SIG-M5 treated with dmso at 0.1 percent for 504 hours (cell line): ENCODE data around the gene NNT.
A peak's percentile ranks its signal among the peaks of the same experiment; 100 is the strongest.
"Not testable (repeated sequence)": the region's sequence is repeated elsewhere in the genome, so short reads cannot be mapped to it uniquely, and the experiment has no call there.

Experiments used
- DNase-seq: peaks from one replicate; lab custom pipeline; 2025; ENCODE audit not compliant: unreplicated experiment; lab: John Stamatoyannopoulos, UW

Gene NNT

DNA sequence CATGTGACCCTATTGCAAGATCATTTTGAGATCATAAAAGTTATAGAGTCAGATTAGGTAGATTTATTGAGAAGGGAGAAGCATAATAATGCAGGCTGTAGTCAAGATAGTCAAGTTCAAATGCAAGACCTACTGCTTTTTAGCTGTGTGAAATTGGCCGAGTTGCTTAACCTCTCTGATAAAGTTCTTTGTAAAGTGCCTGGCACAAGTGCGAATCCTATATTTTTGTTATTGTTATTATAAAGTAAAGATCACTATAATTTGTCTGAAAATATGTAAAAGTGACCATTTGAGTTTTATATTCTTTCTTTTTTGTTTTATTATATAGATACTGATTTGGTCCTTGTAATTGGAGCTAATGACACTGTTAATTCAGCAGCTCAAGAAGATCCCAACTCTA is 99.3 kb downstream of the NNT start:
- DNase-seq, result no peak

DNA sequence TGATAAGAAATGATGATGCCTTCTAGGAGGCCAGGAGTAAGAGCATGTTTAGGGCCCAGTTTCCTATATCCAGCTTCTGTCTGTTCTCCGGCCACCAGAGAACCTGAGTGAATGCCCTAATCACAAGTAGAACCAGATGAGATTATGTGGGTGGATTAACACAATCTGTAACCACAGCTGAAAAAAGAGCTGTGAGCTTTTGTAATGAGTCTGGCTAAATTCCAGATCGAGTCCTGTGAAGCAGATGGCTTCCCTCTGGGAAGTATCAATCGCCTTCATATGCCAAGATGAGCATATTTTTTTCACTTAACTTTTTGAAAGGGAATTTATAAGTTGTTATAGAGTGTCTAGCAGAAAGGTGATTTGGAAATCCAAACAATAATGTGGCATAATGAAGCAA is 99.8 kb downstream of the NNT start:
- DNase-seq, result no peak

DNA sequence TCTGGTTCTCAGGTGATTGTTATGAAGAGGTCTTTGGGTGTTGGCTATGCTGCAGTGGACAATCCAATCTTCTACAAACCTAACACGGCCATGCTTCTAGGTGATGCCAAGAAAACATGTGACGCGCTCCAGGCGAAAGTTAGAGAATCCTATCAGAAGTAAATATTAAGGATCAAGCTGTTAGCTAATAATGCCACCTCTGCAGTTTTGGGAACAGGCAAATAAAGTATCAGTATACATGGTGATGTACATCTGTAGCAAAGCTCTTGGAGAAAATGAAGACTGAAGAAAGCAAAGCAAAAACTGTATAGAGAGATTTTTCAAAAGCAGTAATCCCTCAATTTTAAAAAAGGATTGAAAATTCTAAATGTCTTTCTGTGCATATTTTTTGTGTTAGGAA is 101.3 kb downstream of the NNT start:
- no peak for DNase-seq

DNA sequence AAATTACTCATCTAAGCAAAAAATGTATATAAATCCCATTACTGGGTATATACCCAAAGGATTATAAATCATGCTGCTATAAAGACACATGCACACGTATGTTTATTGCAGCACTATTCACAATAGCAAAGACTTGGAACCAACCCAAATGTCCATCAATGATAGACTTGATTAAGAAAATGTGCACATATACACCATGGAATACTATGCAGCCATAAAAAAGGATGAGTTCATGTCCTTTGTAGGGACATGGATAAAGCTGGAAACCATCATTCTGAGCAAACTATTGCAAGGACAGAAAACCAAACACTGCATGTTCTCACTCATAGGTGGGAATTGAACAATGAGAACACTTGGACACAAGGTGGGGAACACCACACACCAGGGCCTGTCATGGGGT is 103.6 kb downstream of the NNT start:
- DNase-seq, result not testable (repeated sequence)

DNA sequence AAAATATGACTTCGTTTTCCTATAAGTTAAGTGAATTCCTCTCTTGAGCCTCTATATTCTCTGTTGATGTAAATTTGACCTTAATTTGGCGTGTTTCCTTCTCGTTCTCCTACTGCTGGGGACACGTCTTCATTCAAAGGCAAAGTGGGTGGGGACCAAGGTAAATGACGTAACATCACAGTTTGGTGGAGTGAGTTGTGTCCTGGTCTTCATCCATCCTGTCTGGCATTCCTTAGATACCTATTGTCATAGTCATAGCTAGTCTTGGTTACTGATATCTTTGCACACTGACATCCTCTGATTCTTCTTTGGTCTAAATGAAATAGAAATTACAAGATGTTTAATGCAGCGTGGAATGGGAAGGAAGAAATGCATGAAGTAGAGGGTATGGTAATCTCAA is 108.5 kb downstream of the NNT start:
- no peak for DNase-seq

DNA sequence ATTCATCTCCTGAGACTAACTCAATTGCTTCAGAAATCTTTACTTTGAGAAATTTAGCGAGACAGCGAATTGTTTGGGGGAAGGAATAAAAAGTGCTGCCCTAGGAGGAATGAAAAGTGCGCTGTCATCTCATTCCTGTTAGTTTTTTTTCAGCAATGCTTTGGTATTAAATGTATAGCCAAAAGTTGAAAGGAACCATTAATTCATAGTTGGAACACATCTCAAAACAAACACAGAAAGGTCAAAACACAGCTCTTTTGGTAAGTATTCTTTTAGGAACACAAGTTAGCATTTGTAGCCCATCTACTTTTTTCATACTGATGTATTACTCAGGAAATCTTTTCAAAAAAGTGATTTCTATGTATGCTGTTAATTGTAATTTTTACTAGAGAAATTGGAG is 109.1 kb downstream of the NNT start:
- no peak for DNase-seq

DNA sequence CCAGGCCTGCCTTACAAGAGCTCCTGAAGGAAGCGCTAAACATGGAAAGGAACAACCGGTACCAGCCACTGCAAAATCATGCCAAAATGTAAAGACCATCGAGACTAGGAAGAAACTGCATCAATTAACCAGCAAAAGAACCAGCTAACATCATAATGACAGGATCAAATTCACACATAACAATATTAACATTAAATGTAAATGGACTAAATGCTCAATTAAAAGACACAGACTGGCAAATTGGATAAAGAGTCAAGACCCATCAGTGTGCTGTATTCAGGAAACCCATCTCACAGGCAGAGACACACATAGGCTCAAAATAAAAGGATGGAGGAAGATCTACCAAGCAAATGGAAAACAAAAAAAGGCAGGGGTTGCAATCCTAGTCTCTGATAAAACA is 116.8 kb downstream of the NNT start:
- not testable (repeated sequence) for DNase-seq

DNA sequence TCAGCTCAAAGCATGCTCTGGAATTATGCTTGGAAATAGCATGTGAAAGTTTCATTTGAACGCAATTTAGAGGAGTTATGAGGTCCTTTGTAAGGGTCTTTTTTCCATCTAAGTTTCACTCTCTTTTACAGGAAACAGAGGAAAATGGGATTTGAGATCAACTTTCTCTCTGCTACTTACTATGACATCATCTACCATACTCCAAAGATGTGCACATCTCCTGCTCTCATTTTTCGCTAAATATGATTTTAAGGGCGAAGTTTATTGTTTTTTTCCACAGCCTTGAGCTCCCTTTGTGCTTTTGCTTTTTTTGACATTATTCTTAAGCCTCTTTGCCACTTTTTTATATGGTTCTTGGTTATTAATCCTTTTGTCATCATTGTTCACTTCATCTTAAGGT is 125.6 kb downstream of the NNT start:
- no peak for DNase-seq

DNA sequence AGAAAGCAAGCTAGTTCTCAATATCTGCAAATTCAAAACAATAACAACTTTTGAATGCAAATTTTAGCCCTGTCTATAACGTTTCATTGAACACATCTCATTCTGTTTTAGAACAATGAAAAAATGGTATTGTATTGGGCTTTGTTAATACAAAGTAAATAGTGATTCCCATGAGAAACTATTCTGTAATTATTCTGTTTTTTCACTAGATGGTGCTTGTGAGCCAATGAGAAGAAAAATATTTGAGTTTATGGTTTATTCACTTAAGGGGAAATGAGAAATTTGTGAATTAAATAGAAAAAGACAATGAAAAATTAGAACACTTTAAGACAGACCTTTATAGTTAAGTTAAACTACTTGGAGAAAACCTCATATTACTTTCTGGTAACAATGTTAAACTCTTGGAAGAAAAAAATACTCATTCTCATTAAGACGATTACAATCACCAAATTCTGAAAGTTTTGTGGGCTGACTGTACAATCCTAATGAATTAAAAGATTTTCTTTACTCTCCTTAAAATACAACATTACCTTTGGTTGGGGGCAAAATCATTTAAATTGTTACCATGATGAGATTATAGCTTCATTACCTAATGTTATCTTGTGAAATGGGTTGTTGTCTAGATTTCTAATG is 127.0 kb downstream of the NNT start:
- DNase-seq, result peak; percentile 48

DNA sequence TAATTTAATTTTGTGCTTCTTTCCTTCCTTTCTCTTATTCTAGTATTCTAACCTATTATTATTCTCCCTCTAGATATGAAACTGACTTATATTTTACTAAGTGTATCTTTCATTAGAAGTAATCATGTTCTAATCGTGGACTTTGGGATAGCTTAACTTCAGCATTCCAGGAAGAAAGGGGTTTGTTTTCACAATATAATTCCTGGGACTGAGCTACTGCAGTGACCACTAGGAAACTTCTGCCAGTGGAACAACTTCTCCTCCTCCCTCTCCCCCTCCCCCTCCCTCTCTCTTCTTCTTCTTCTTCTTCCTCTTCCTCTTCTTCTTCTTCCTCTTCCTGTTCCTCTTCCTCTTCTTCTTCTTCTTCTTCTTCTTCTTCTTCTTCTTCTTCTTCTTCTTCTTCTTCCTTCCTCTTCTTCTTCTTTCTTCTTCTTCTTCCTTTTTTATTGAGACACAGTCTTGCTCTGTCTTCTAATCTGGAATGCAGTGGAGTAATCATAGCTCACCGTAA is 127.9 kb downstream of the NNT start:
- DNase-seq, result no peak

DNA sequence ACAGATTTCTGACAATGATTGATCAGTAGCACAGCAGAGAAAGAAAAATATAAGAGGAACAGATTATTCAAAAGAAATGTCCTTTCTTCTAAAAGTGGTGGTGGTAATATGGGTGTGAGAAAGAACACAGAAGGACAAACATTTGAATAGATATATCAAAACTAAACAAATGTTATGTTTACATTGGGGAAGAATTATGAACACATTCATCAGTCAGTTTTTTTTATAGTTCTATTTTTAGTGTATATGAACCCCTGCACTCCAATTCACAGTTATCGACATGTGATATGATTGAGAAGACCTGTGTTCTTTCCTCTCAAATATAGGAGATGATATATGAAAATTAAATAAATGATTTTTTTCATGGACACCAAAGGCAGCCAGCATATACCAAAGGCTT is 128.6 kb downstream of the NNT start:
- no peak for DNase-seq

DNA sequence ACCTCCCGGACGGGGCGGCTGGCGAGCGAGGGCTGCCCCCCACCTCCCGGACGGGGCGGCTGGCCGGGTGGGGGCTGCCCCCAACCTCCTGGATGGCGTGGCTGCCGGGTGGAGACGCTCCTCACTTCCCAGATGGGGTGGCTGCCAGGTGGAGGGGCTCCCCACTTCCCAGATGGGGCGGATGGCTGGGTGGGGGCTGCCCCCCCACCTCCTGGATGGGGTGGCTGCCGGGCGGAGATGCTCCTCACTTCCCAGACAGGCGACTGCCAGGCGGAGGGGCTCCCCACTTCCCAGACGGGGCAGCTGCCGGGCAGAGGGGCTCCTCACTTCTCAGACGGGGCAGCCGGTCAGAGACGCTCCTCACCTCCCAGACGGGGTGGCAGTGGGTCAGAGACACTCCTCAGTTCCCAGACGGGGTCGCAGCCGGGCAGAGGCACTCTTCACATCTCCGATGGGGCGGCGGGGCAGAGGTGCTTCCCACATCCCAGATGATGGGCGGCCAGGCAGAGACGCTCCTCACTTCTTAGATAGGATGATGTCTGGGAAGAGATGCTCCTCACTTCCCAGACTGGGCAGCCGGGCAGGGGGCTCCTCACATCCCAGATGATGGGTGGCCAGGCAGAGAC is 143.1 kb downstream of the NNT start:
- DNase-seq, result not testable (repeated sequence)

DNA sequence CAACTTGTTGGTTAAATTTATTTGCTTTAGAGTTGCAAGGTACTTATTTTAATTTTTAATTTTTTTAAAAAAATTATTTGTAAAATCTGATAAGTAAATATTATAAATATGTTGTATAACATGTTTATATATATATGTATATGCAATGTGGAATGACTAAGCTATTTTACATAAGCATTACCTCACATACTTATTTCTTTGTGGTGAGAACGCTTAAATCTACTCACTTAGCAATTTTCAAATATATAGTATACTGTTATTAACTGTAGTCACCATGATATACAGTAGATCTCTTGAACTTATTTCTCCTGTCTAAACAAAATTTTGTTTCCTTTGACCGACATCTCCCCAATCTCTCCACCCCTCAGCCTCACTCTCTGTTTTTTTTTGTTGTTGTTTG is 147.8 kb downstream of the NNT start:
- no peak for DNase-seq

DNA sequence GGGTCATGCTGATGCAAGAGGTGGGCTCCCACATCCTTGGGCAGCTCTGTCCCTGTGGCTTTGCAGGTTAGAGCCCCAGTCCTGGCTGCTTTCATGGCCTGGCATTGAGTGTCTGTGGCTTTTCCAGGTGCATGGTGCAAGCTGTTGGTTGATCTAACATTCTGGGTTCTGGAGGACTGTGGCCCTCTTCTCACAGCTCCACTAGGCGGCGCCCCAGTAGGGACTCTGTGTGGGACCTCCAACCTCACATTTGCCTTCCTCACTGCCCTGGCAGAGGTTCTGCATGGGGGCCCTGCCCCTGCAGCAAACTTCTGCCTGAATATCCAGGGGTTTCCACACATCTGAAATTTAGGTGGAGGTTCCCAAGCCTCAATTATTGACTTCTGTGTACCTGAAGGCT is 150.1 kb downstream of the NNT start:
- no peak for DNase-seq
